HG03060 (cell line): ENCODE results near the gene ANO8.

ENCODE experiments used
- ATAC-seq: cut with Tn5 transposase; IDR thresholded peaks from one replicate; pipeline ENCODE4 v1.9.1; 2021; ENCODE audit warnings: low read depth, moderate number of reproducible peaks; ENCODE audit not compliant: unreplicated experiment

Gene ANO8

GRCh38 chr19:17330262-17331044 lies 4.2 kb downstream of the ANO8 start:
- no peak for ATAC-seq

DNA sequence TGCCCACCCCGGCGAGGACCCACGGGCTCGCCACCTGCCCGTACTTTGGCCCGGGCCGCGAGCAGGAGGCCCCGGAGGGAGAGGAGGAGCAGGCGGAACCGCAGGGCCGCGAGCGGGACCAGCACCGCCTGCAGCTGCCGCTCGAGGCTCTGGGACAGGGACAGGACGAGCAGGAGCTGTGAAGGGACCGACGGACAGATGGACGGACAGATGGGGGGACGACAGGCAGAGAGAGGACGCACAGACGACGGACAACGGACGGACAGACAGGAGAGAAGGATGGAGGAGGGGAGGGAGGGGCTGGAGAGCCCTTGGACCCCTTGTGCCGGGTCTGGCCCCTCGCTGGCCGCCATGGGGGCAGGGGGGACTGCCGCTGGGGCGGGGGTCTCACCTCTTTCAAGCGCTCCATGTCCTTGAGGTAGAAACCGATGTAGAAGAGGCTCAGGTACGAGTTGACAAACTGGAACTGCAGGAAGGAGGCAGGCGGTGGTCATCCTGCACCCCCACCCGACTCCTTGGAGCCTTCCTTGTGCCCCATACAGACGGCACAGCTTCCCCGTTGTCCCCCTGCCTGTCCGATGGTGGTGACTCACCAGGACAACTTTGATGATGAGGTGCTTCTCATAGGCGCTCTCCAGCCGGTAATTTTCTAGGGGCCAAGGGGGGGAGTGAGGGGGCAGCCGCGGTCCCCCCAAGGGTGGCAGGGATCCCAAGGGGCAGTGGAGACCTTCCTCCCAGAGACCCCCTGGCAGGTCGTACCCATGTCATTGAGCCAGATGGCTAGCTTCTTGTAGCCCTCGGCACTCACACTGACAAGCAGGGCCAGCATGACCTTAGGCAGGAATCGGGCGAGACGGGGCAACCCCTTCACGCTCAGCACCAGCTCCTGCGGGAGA lies 5.0 kb downstream of the ANO8 start:
- no peak for ATAC-seq

DNA sequence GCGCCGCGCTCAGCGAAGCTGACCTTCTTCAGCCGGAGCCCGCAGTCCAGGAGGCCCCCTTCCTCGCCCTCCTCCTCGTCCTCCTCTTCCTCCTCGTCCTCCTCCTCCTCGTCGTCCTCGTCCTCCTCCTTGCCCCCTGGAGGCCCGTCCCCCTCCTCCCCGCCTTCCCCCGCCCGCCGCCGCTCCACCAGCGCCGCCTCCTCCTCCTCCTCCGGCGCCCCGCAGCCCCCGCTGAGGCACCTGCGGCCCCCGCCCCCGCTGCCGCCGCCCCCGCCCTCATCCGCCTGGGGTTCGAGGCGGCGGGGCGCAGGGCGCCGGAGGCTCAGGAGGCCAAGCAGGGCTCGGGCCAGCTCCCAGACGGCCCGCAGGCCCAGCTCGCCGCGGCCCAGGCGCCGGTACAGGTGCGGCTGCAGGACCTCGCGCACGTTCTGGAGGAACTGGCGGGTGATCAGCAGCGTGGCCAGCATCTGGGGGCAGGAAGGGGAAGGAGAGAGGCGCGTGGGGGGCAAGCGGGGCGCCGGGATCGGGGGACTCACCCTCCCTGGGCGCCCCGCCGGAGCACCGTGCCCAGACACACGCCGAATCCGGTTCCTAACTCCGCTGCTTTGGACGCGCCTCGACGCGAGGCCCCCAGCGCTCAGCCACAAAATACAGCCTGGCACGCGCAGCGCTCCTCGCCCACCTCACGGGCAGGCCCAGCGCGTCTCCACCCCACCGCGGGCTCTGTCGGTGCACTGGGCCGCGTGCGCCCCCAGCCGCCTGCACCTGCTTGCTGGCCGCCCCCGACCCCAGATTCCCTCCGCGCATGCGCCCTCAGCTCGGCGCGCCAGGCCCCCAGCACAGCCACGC lies 5.9 kb downstream of the ANO8 start:
- ATAC-seq, result no peak

- ATAC-seq, result no peak
Observed at GRCh38 chr19:17327654-17328516, 6.8 kb downstream of the ANO8 start.

GRCh38 chr19:17327068-17327653 lies 7.5 kb downstream of the ANO8 start:
- ATAC-seq, result no peak

- no peak for ATAC-seq
Observed at GRCh38 chr19:17326595-17326966, 8.1 kb downstream of the ANO8 start.

DNA sequence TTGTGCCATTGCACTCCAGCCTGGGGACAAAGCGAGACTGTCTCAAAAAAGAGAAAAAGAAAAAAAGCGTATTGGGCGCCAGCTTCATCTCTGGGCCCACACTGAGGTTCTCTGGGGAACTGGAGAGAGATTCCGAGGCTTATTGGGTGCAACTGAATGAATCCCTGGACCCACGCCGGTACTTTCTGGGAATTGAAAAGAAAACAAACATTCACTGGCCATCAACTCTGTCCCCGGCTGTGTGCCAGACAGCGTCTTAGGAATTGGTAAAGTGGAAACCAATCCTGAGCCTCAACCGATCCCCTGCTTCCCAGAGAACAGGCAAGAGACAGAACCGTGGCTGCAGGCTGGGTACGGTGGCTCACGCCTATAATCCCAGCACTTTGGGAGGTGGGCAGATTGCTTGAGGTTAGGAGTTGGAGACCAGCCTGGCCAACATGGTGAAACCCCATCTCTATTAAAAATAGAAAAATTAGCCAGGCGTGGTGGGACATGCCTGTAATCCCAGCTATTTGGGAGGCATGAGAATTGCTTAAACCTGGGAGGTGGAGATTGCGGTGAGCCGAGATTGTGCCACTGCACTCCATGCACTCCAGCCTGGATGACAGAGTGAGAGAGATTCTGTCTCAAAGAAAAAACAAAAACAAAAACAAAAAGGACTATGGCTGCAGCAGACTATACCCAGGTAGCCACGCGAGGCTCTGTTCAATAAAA lies 8.6 kb downstream of the ANO8 start:
- ATAC-seq, result no peak

GRCh38 chr19:17325133-17325532 lies 9.5 kb downstream of the ANO8 start:
- no peak for ATAC-seq

DNA sequence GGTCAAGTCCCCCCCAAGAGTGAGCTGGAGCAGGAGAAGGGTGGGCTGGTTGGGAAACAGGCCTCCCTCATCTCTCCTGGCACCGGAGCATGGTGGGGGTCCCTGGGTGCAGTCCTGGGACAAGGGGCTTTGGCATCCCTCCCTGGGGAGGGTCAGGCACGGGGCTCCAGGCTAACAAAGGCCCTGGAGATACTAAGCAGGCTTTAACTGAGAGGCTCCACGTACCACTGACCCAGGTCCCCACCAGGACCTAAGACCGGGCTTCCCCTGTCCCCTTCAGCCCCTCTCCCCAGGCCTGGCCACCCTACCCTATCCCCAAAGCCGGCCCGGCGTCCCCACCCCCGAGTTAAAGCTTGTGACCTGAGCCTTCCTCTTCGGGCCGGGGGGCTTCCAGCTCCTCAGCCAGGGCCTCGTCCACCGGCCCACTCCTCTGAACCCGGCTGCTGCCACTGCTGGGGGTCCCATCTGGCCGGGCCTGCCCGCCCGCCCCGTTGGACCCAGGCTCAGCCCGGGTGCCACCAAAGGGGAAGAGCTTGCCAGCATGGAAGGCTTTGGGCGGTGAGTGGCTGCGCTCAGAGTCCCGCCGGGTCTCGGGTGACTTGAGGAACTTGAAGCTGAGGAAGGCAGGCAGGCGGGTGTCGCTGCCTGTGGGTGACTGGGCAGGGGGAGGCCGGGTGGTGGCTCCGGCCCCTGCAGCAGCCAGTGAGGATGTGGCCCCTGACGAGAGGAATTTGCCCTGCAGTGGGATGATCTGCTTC lies 10.1 kb downstream of the ANO8 start:
- ATAC-seq, result no peak

GRCh38 chr19:17323964-17324332 lies 10.7 kb downstream of the ANO8 start:
- ATAC-seq, result no peak

DNA sequence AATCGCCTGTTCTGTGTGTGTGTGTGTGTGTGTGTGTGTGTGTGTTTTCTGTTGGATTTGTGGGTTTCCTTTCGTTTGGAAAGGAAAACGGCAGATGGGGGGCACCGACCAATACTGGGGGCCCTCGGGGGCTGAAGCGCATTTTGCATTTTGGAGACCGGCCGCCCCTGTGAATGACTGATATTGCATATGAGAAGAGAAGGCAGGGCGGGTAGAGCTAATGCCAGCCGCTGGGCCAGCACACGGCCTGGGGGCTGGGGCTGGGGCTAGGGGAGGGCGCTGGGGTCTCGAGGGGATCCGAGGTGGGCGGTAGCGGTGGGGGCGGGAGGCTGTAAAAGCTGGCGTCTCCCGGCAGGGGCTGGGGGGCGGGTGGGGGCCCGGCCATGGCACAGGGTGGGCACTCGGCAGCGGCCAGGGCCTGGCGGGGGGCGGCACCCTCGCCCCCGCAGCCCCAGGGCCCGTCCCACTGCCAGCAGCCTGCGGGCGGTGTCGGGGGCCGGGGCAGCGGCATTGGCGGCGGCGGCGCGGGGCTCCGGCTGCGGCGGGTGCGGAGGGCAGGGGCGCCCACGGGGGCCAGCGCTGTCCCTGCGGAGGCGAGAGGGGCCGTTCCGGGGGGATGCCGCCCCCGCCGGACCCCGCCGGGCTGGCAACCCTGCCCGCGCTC lies 11.2 kb downstream of the ANO8 start:
- no peak for ATAC-seq

GRCh38 chr19:17322854-17323253 lies 11.8 kb downstream of the ANO8 start:
- no peak for ATAC-seq

DNA sequence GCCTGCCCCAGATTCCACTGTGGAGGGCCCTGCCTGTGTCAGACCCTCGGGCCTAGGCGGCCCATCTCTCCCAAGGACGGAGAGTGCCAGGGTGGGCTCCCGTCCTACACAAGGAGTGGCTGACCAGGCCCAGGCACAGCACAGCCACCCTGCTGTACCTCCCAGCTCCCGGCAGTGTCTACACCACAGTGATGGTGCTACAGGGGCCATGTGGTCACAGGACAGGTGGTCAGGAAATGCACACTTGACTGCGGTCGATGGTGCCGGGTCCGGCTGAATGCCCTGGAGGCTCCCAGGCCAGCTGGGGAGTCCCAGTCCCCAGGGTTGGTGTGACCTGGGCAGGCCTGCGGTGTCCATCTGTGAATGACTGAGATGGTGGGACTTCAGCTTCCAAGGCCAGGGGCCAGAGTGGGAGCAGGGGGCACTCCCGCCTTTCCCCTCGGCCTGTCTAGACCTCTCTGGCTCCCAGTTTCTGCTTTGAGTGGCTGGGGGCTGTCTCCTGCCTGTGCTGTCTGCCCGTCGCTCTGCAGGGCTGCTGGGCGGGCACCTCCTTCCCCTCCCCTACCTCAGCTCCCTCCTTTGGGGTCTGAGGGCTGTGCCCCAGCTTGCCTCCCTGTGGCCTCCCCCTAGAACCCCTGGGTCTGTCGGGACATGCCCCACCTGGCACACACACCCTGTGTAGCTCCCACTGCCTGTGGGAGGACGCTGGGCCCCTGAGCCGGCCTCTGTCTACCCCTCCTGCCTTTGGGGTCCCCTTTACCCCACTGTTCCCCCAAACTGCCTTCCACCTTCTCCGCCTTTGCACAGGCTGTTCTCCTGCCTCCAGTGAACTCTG lies 12.8 kb downstream of the ANO8 start:
- ATAC-seq, result no peak

GRCh38 chr19:17320435-17320834 lies 14.2 kb downstream of the ANO8 start:
- no peak for ATAC-seq

DNA sequence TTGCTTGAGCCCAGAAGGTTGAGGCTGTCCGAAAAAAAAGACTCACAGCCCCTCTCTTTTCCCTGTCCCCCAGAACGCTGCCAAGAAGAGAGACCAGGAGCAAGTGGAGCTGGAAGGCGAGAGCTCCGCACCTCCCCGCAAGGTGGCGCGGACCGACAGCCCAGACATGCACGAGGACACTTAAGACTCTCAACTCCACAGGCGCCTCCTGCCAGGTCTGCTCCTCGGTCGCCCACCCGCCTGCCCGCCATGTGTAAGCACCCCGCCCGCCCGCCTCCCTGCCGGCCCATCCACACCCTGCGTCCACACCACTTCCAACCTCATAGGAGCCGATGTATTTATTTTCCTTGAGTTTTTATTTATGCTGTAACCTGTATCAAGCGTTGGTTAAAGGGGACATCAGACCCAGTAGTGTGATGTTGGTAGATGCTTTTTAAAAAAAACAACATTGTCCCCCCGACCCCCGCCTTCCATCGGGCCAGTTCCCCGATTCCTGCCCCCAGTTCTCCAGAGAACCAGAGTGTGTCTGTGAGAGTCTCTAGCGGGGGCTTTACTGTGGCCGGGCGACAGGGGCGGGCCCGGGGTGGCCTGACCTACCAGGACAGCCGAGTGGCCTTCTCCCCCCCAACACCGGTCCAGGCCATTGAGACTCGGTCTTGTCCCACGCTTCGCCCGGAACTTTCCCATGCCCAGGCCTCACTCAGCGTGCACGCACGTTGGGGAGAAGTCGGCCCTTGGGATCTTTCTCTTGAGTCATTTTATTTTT lies 15.0 kb downstream of the ANO8 start:
- no peak for ATAC-seq

GRCh38 chr19:17318966-17319365 lies 15.7 kb downstream of the ANO8 start:
- ATAC-seq, result no peak
